PC-9 (cell line): ENCODE data around the gene SPINK2. TPM values are rescaled to one million over a fixed set of nuclear protein-coding genes. Genes with fewer than 3 reads are reported as not detected.

Experiments
- BruUV-seq: library from RNA; stranded (reverse); fragments of 400-500 nt; replicated peaks from 2 replicates; lab custom pipeline; 2021; lab: Mats Ljungman, UMichigan
- CTCF ChIA-PET: fragments of 300-600 bp; sonication (Branson Sonifier 250); formaldehyde crosslinking; loops from one replicate; lab custom pipeline; 2022; ENCODE audit warnings: antibody characterized with exemption; lab: Charles Lee
- POLR2A ChIA-PET: fragments of 300-600 bp; sonication (Branson Sonifier 250); formaldehyde crosslinking; loops from one replicate; lab custom pipeline; 2022; ENCODE audit warnings: antibody characterized with exemption; ENCODE audit not compliant: unreplicated experiment; lab: Charles Lee
- DNase-seq, 2 experiments: peaks; one replicate each; pipeline versions ENCODE4 v3.0.0 to v3.0.0-alpha.2; 2015 to 2022; ENCODE audit warnings: mixed read lengths in 1 of 2
- H2AFZ ChIP-seq: fragments of 200-600 bp; sonication (generic); 2 replicates; pipeline ENCODE4 v1.8.1; 2017; ENCODE audit warnings: antibody characterized with exemption
- H3F3A ChIP-seq: fragments of 200-600 bp; sonication (generic); 2 replicates; pipeline ENCODE4 v1.8.1; 2017; ENCODE audit warnings: antibody characterized with exemption, mild to moderate bottlenecking, low read depth; ENCODE audit not compliant: insufficient read depth
- H3K27ac ChIP-seq: fragments of 200-600 bp; sonication (generic); 2 replicates; pipeline ENCODE4 v1.6.1; 2016; ENCODE audit warnings: mixed run types
- H3K27me3 ChIP-seq: fragments of 200-600 bp; sonication (generic); 2 replicates; pipeline ENCODE4 v1.6.1; 2016; ENCODE audit warnings: low read depth, mixed run types; ENCODE audit not compliant: insufficient read depth
- H3K36me3 ChIP-seq: fragments of 200-600 bp; sonication (generic); 2 replicates; pipeline ENCODE4 v1.6.1; 2016; ENCODE audit warnings: low read depth, mixed run types
- H3K4me1 ChIP-seq: fragments of 200-600 bp; sonication (generic); replicated peaks from 2 replicates; pipeline ENCODE4 v1.6.1; 2016; ENCODE audit warnings: mixed run types; ENCODE audit not compliant: insufficient read depth
- H3K4me2 ChIP-seq: fragments of 200-600 bp; sonication (generic); 2 replicates; pipeline ENCODE4 v1.6.1; 2017; ENCODE audit warnings: mixed run types
- H3K4me3 ChIP-seq: fragments of 200-600 bp; sonication (generic); 2 replicates; pipeline ENCODE4 v1.6.1; 2016; ENCODE audit warnings: mixed run types
- H3K79me2 ChIP-seq: fragments of 200-600 bp; sonication (generic); 2 replicates; pipeline ENCODE4 v1.6.1; 2017; ENCODE audit warnings: low read depth, mixed run types
- H3K9me2 ChIP-seq: fragments of 200-600 bp; sonication (generic); 2 replicates; pipeline ENCODE4 v1.8.1; 2017; ENCODE audit warnings: mild to moderate bottlenecking; ENCODE audit not compliant: insufficient read depth
- H3K9me3 ChIP-seq: fragments of 200-600 bp; sonication (generic); 2 replicates; pipeline ENCODE4 v1.8.1; 2016; ENCODE audit warnings: low read depth; ENCODE audit not compliant: insufficient read depth
- H4K20me1 ChIP-seq: fragments of 200-600 bp; sonication (generic); 2 replicates; pipeline ENCODE4 v1.8.1; 2017; ENCODE audit not compliant: insufficient read depth
- EZH2 ChIP-seq: fragments of 200-600 bp; sonication (generic); IDR thresholded peaks from 2 replicates; pipeline ENCODE4 v1.8.0; 2017; ENCODE audit warnings: antibody characterized with exemption, low read depth
- intact Hi-C: fragments of 100-400 bp; cut with micrococcal nuclease; formaldehyde crosslinking; loops from one replicate; pipeline ENCODE4 v1.10.0; 2022; ENCODE audit not compliant: unreplicated experiment
- total RNA-seq: library from RNA; stranded (reverse); gene quantifications from 2 replicates; pipeline ENCODE4 v1.2.3, GENCODE V29; 2021
- TF ChIP-seq, protein P1 (sequence below): fragments of 200-600 bp; sonication (generic); conservative IDR thresholded peaks from 2 replicates; pipeline ENCODE4 v1.6.1; 2017; ENCODE audit warnings: mixed run types, antibody characterized with exemption, mild to moderate bottlenecking, moderate library complexity

The SPINK2 gene
- total RNA-seq, 1 experiment from 2014 or later, result not detected

DNA sequence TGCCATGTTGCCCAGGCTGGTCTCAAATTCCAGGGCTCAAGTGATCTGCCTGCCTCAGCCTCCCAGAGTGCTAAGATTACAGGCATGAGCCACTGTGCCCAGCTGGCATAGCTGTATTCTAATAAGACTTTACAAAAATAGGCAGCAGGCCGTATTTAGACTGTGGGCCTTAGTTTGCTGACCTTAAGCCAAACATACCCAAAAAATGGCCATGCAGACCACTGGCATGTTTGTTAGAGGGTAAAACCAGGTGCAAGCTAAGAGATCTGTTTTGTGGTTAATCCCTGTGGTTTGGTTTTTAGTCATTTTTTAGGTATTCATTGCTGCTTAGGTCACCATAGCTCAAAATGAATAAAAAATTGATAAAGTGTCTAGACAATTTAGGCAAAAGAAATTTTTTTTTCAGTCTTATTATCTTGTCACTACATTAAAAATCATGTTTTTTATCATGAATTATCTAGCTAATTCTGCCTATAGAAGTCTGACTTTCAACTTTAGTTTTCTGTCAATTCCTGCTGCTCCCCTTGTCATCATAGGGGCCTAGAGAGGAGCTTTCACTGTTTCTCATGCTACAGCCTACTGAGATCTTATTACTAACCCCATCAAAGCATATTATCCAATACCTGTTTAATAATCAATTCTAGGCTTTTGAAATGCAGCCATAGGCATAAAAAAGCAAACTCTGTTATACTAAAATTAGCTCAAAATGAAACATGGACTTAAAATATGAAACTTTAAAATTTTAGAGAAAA is 7.5 kb upstream of the SPINK2 start:
- no peaks in the 10 kb centered on the region for H3K9me3 ChIP-seq
- POLR2A ChIA-PET, result no interaction called here
- no peaks in the 10 kb centered on the region for H3K27me3 ChIP-seq
- no peak overlapping the region for H3K4me3 ChIP-seq
- H3F3A ChIP-seq, result no peaks in the 10 kb centered on the region
- no peaks in the 10 kb centered on the region for H3K4me1 ChIP-seq
- H3K36me3 ChIP-seq, result no peaks in the 10 kb centered on the region
- H2AFZ ChIP-seq, result no peak overlapping the region
- H4K20me1 ChIP-seq, result no peaks in the 10 kb centered on the region
- no peak overlapping the region for H3K27ac ChIP-seq
- BruUV-seq, result no TSS peak
- no peaks in the 10 kb centered on the region for H3K79me2 ChIP-seq
- intact Hi-C loops, result no loop called here
- H3K9me2 ChIP-seq, result no peaks in the 10 kb centered on the region
- DNase-seq, result no peak
- TF ChIP-seq EZH2, result no peak
- TF ChIP-seq, protein P1, sequence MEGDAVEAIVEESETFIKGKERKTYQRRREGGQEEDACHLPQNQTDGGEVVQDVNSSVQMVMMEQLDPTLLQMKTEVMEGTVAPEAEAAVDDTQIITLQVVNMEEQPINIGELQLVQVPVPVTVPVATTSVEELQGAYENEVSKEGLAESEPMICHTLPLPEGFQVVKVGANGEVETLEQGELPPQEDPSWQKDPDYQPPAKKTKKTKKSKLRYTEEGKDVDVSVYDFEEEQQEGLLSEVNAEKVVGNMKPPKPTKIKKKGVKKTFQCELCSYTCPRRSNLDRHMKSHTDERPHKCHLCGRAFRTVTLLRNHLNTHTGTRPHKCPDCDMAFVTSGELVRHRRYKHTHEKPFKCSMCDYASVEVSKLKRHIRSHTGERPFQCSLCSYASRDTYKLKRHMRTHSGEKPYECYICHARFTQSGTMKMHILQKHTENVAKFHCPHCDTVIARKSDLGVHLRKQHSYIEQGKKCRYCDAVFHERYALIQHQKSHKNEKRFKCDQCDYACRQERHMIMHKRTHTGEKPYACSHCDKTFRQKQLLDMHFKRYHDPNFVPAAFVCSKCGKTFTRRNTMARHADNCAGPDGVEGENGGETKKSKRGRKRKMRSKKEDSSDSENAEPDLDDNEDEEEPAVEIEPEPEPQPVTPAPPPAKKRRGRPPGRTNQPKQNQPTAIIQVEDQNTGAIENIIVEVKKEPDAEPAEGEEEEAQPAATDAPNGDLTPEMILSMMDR, result no peak
- CTCF ChIA-PET, result no interaction called here
- no peak overlapping the region for H3K4me2 ChIP-seq

DNA sequence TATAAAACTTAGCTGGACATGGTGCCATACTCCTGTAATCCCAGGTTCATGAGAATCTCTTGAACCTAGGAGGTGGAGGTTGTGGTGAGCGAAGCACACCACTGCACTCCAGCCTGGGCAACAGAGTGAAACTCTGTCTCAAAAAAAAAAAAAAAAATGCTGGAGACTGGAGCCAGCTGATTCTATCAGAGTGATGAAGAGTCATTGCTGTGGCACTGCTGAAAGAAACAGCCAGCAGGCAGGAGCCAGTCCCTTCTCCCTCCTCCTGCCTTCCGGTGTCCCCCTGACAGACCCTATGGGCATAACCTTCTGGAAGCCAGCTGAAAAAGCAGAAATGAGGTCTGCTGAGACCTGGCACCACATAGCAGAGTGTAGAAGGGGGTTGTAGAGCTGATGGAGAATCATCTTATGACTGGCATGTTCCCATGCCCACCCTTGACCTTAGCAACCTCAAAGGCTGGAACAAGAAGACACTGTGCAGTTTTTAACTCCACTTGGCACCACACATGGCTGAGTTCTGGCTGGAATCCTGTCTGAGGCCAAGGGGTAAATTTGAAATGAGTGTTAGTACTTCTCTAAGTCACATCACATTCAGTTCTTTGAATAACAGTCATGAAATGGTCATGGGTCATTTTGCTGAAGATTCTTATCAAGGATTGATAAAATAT is 2.6 kb upstream of the SPINK2 start:
- Histone ChIP-seq H3K4me2 (no peak overlapping the region), H3K79me2 (no peaks in the 10 kb centered on the region), H2AFZ (no peak overlapping the region), H3K27me3 (no peaks in the 10 kb centered on the region), H3K4me3 (no peak overlapping the region), H3K9me3 (no peaks in the 10 kb centered on the region), H3K27ac (no peak overlapping the region), H3F3A (no peaks in the 10 kb centered on the region), H3K4me1 (no peaks in the 10 kb centered on the region), H3K36me3 (no peaks in the 10 kb centered on the region), H3K9me2 (no peaks in the 10 kb centered on the region), H4K20me1 (no peaks in the 10 kb centered on the region)
- intact Hi-C loops, result no loop called here
- no peak for DNase-seq
- no TSS peak for BruUV-seq
- POLR2A ChIA-PET, result no interaction called here
- CTCF ChIA-PET, result no interaction called here
- no peak for TF ChIP-seq EZH2
- TF ChIP-seq, protein P1, result no peak

DNA sequence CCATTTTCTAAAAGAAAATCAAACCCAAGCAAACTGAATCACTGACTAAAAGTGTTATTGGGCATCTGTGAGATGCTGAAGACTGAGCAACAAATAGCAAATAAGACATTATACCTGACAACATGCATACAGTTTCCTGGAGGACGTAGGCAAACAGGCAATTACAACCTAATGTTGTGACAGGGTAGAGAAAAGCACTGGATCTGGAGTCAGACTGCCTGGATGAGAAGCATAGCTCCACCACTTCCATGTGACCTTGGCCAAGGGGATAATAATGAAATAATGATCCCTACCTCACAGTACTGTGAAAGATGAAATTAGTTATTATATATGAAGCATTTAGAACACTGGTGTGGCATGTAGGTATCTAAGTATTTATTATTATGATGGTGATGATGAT is 2.7 kb downstream of the SPINK2 start:
- Histone ChIP-seq H3K9me3 (no peaks in the 10 kb centered on the region), H3F3A (no peaks in the 10 kb centered on the region), H3K4me2 (no peak overlapping the region), H3K4me3 (no peak overlapping the region), H2AFZ (no peak overlapping the region), H3K36me3 (no peaks in the 10 kb centered on the region), H3K27ac (no peak overlapping the region), H3K27me3 (no peaks in the 10 kb centered on the region), H4K20me1 (no peaks in the 10 kb centered on the region), H3K4me1 (no peaks in the 10 kb centered on the region), H3K9me2 (no peaks in the 10 kb centered on the region), H3K79me2 (no peaks in the 10 kb centered on the region)
- intact Hi-C loops, result no loop called here
- no peak for DNase-seq
- POLR2A ChIA-PET, result no interaction called here
- CTCF ChIA-PET, result interaction anchor here (0.6 kb wide), 1 partner anchor 98 kb away, joined by 3 read pairs; no protein-coding TSS in a partner anchor
- BruUV-seq, result no TSS peak
- TF ChIP-seq EZH2, result no peak
- TF ChIP-seq, protein P1, result no peak
